Kidney (tissue), 14 donors: ENCODE data around the gene METTL27. TPM values are rescaled to one million over a fixed set of nuclear protein-coding genes. Genes with fewer than 3 reads are reported as not detected.
A peak's percentile ranks its signal among the peaks of the same experiment; 100 is the strongest.

ENCODE experiments used
- DNase-seq, 5 donors: peaks; one replicate each; pipeline ENCODE4 v3.0.0-alpha.2; 2013 to 2020
- FAIRE-seq: peaks from 2 replicates; lab custom pipeline; 2012; peaks lifted over from hg19 to GRCh38; lab: Jason Lieb, UNC
- H3K27ac ChIP-seq, 2 donors: one replicate each; pipeline ENCODE4 v1.7.0; 2013; ENCODE audit warnings: low read depth in 2 of 2, low read length in 2 of 2, inconsistent platforms in 1 of 2
- H3K27me3 ChIP-seq: one replicate; pipeline ENCODE4 v1.7.1; 2013; ENCODE audit warnings: low read length, inconsistent platforms; ENCODE audit not compliant: control insufficient read depth, insufficient read depth
- H3K36me3 ChIP-seq, 3 donors: one replicate each; pipeline versions ENCODE4 v1.7.0 to v1.7.1; 2013; ENCODE audit warnings: low read length in 3 of 3, control low read depth in 1 of 3, inconsistent platforms in 1 of 3; ENCODE audit not compliant: insufficient read depth in 3 of 3, control insufficient read depth in 2 of 3
- H3K4me1 ChIP-seq, 3 donors: one replicate each; pipeline versions ENCODE4 v1.7.0 to v1.7.1; 2013; ENCODE audit warnings: low read length in 3 of 3, inconsistent platforms in 1 of 3, low read depth in 1 of 3; ENCODE audit not compliant: control insufficient read depth in 2 of 3, insufficient read depth in 2 of 3
- H3K4me3 ChIP-seq, 3 donors: one replicate each; pipeline versions ENCODE4 v1.7.0 to v1.8.1; 2013; ENCODE audit warnings: low read length in 3 of 3, control low read depth in 1 of 3, inconsistent platforms in 1 of 3
- H3K9ac ChIP-seq, 3 donors: one replicate each; pipeline versions ENCODE4 v1.7.0 to v1.7.1; 2013; ENCODE audit warnings: low read length in 3 of 3, control low read depth in 1 of 3, inconsistent platforms in 1 of 3
- H3K9me3 ChIP-seq, 3 donors: one replicate each; pipeline versions ENCODE4 v1.7.0 to v1.7.1; 2013; ENCODE audit warnings: low read length in 3 of 3, control low read depth in 1 of 3, inconsistent platforms in 1 of 3; ENCODE audit not compliant: control insufficient read depth in 2 of 3, insufficient read depth in 1 of 3
- intact Hi-C: fragments of 100-400 bp; cut with DNase I; formaldehyde crosslinking; loops from one replicate; pipeline ENCODE4 v1.11.1; 2022
- polyA plus RNA-seq: library from polyadenylated mRNA; stranded (reverse); fragments of 350-450 nt; fragmentation: Illumina TruSeq; extraction: RNeasy Lipid Tissue Mini Kit (QIAGEN cat#74804); gene quantifications from one replicate; pipeline ENCODE4 v1.2.3, GENCODE V29; 2014; ENCODE audit warnings: low read depth, low replicate concordance; ENCODE audit not compliant: insufficient read depth
- total RNA-seq: library from RNA; stranded (reverse); fragmentation: NEBNext Ultra II Directional; extraction: Animal tissue kit (Norgen Biotek cat#: 25700); gene quantifications from one replicate; pipeline ENCODE4 v1.2.1, GENCODE V29; 2021
- TF ChIP-seq, protein P1 (sequence below): IDR thresholded peaks from 3 replicates; pipeline ENCODE4 v1.5.1; 2012; ENCODE audit warnings: mild to moderate bottlenecking, moderate library complexity, borderline replicate concordance; ENCODE audit not compliant: insufficient read depth; ENCODE audit errors: extremely low read depth
- donor health status: control.
- donor health status: control.
- donor health status: control.
- donor health status: control.
- donor health status: control.
- donor health status: DM: yes; HTN: yes; CAD: no.
- donor health status: Normal renal cell carcinoma (clear cell type).

The METTL27 gene
- total and polyA plus RNA-seq, 2 donors from 2014 or later, result 12.9 to 19.3 TPM

DNA sequence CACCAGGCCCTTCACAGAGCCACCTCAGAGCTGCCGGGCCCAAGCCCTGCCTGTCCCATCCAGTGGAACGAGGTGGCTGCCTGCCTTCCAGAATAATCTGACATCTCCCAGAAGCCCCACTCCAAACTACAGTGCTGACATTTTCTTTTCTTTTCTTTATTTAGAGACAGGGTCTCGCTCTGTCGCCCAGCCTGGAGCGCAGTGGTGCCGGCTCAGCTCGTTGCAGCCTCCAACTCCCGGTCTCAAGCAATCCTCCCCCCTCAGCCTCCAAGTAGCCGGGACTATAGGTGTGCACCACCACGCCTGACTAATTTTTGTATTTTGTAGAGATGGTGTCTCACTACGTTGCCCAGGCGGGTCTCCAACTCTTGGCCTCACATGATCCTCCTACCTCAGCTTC lies 19.0 kb upstream of the METTL27 start:
- Histone ChIP-seq H3K4me3 (no peak overlapping the region), H3K36me3 (no peaks in the 10 kb centered on the region), H3K9ac (no peak overlapping the region), H3K27me3 (no peaks in the 10 kb centered on the region), H3K9me3 (no peaks in the 10 kb centered on the region), H3K27ac (no peak overlapping the region), H3K4me1 (no peaks in the 10 kb centered on the region)
- DNase-seq, result peak in 1 of 5 donors; percentile 54
- intact Hi-C loops, result no loop called here
- TF ChIP-seq, protein P1, sequence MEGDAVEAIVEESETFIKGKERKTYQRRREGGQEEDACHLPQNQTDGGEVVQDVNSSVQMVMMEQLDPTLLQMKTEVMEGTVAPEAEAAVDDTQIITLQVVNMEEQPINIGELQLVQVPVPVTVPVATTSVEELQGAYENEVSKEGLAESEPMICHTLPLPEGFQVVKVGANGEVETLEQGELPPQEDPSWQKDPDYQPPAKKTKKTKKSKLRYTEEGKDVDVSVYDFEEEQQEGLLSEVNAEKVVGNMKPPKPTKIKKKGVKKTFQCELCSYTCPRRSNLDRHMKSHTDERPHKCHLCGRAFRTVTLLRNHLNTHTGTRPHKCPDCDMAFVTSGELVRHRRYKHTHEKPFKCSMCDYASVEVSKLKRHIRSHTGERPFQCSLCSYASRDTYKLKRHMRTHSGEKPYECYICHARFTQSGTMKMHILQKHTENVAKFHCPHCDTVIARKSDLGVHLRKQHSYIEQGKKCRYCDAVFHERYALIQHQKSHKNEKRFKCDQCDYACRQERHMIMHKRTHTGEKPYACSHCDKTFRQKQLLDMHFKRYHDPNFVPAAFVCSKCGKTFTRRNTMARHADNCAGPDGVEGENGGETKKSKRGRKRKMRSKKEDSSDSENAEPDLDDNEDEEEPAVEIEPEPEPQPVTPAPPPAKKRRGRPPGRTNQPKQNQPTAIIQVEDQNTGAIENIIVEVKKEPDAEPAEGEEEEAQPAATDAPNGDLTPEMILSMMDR, result no peak
- FAIRE-seq, result no peak

DNA sequence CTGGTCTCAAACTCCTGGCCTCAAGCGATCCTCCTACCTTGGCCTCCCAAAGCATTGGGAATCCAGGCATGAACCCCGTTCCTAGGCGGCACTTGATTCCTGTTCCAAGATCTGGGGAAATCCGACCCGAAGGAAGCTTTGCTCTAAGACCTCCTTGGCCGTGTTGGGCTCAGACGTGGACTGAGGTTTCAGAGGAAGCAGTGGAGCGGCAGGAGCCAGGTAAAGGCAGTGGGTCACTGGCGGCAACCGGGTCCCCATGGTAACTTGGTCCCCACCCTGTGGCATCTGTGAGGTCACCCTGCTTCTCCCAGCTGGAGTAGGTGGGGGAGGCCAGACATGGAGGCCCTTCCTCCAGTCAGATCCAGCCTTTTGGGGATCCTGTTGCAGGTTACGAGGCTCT lies 18.5 kb upstream of the METTL27 start, which contains the start of gene TMEM270:
Gene TMEM270, plus strand, starts transcription at position 301 of the 400 bp plus-strand sequence. Its CDS starts 36 bp downstream, at position 337.
- no peak within 1 kb of the TSS for H3K9ac ChIP-seq
- H3K4me1 ChIP-seq, result no peaks in the 10 kb centered on the region
- H3K27me3 ChIP-seq, result no peaks in the 10 kb centered on the region
- intact Hi-C loops, result no loop called here
- H3K27ac ChIP-seq, result no peak within 1 kb of the TSS
- FAIRE-seq (no peak), DNase-seq (peak in 1 of 5 donors; percentile 53)
- no peaks in the 10 kb centered on the region for H3K9me3 ChIP-seq
- H3K36me3 ChIP-seq, result no peaks in the 10 kb centered on the region
- H3K4me3 ChIP-seq, result no peak within 1 kb of the TSS
- TF ChIP-seq, protein P1, result no peak

- Histone ChIP-seq H3K4me1 (no peaks in the 10 kb centered on the region), H3K36me3 (no peaks in the 10 kb centered on the region), H3K9me3 (no peaks in the 10 kb centered on the region), H3K27me3 (no peaks in the 10 kb centered on the region), H3K9ac (no peak overlapping the region), H3K27ac (no peak overlapping the region), H3K4me3 (no peak overlapping the region)
- TF ChIP-seq, protein P1, result no peak
- DNase-seq, result no peak
- intact Hi-C loops, result no loop called here
- no peak for FAIRE-seq
These were observed 16.5 kb upstream of the METTL27 start for GRCh38 chr7:73858807-73859206.

DNA sequence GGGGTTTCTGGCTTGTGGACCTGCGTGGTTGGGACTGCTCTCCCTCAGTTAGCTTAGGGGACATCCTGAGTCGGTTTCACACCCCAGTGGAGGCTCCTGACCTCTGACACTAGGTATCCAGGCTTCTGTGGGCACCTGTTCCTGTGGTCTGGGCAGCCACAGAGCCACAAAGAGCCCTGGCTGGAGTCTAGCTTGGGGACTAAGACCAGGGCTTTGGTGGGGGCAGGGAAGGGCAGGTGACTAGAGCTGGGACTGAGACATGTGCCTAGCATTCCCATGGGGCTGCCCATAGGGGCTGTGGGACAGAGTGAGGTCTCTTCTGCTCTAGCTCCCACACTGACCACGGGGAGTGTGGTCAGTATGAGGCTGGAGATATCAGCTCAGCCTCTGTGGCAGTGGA lies 14.6 kb upstream of the METTL27 start:
- Histone ChIP-seq H3K36me3 (no peaks in the 10 kb centered on the region), H3K4me3 (no peak overlapping the region), H3K4me1 (peaks cover 0 to 4% (median 0%) of the 10 kb centered on the region in 3 donors), H3K9ac (no peak overlapping the region), H3K27me3 (no peaks in the 10 kb centered on the region), H3K27ac (no peak overlapping the region), H3K9me3 (no peaks in the 10 kb centered on the region)
- DNase-seq, result peak in 1 of 5 donors; percentile 46
- TF ChIP-seq, protein P1, result no peak
- intact Hi-C loops, result no loop called here
- FAIRE-seq, result no peak
